ENCODE data around the gene PPP1R14B.

The PPP1R14B gene

GRCh38 chr11:64209563-64209843 is 37.2 kb downstream of the PPP1R14B start:
- Mint-ChIP-seq H3K36me3 (ENCODE audit: low read depth) (peaks cover 69% of the 10 kb centered on the region), H3K27ac (no peak overlapping the region), H3K27me3 (no peaks in the 10 kb centered on the region), H3K4me1 (ENCODE audit: low read depth) (peaks cover 60% of the 10 kb centered on the region), H3K9me3 (no peaks in the 10 kb centered on the region), H3K4me3 (peak overlapping the region; percentile 94)

GRCh38 chr11:64208796-64209562 is 37.8 kb downstream of the PPP1R14B start:
- Mint-ChIP-seq H3K4me3 (peak overlapping the region; percentile 94), H3K27ac (peak overlapping the region; percentile 96), H3K9me3 (no peaks in the 10 kb centered on the region), H3K36me3 (ENCODE audit: low read depth) (peaks cover 69% of the 10 kb centered on the region), H3K27me3 (no peaks in the 10 kb centered on the region), H3K4me1 (ENCODE audit: low read depth) (peaks cover 60% of the 10 kb centered on the region)

- Mint-ChIP-seq H3K4me3 (peak overlapping the region; percentile 94), H3K4me1 (ENCODE audit: low read depth) (peaks cover 61% of the 10 kb centered on the region), H3K27ac (peak overlapping the region; percentile 96), H3K36me3 (ENCODE audit: low read depth) (peaks cover 72% of the 10 kb centered on the region), H3K27me3 (no peaks in the 10 kb centered on the region), H3K9me3 (no peaks in the 10 kb centered on the region)
Measured at GRCh38 chr11:64208086-64208795, 38.5 kb downstream of the PPP1R14B start.

GRCh38 chr11:64207256-64208085 is 39.3 kb downstream of the PPP1R14B start:
- Mint-ChIP-seq H3K4me3 (peak overlapping the region; percentile 94), H3K4me1 (ENCODE audit: low read depth) (peaks cover 57% of the 10 kb centered on the region), H3K27ac (peak overlapping the region; percentile 96), H3K27me3 (no peaks in the 10 kb centered on the region), H3K9me3 (no peaks in the 10 kb centered on the region), H3K36me3 (ENCODE audit: low read depth) (peaks cover 72% of the 10 kb centered on the region)

GRCh38 chr11:64206457-64207255 is 40.1 kb downstream of the PPP1R14B start, which contains the start of gene FERMT3:
Gene FERMT3, plus strand, starts transcription at chr11:64206721. Its CDS starts 644 bp downstream, at chr11:64207365.
- Mint-ChIP-seq H3K36me3 (ENCODE audit: low read depth) (peaks cover 70% of the 10 kb centered on the region), H3K4me3 (peak within 1 kb of the TSS; percentile 94), H3K27me3 (no peaks in the 10 kb centered on the region), H3K4me1 (ENCODE audit: low read depth) (peaks cover 53% of the 10 kb centered on the region), H3K27ac (peak within 1 kb of the TSS; percentile 96), H3K9me3 (no peaks in the 10 kb centered on the region)

- H3K4me1 Mint-ChIP-seq (ENCODE audit: low read depth): peaks cover 50% of the 10 kb centered on the region
Measured at GRCh38 chr11:64204464-64204989, 42.2 kb downstream of the PPP1R14B start.

GRCh38 chr11:64204080-64204440 is 42.7 kb downstream of the PPP1R14B start:
- Mint-ChIP-seq H3K27ac (peak overlapping the region; percentile 82), H3K4me1 (ENCODE audit: low read depth) (peaks cover 45% of the 10 kb centered on the region), H3K36me3 (ENCODE audit: low read depth) (peaks cover 82% of the 10 kb centered on the region), H3K27me3 (no peaks in the 10 kb centered on the region), H3K4me3 (no peak overlapping the region), H3K9me3 (no peaks in the 10 kb centered on the region)

More at GRCh38 chr11:64204464-64204989, 42.2 kb downstream of the PPP1R14B start:
- peak overlapping the region; percentile 82 for H3K27ac Mint-ChIP-seq
- no peaks in the 10 kb centered on the region for H3K9me3 Mint-ChIP-seq
- peak overlapping the region; percentile 70 for H3K4me3 Mint-ChIP-seq
- peaks cover 83% of the 10 kb centered on the region for H3K36me3 Mint-ChIP-seq (ENCODE audit: low read depth)
- H3K27me3 Mint-ChIP-seq: no peaks in the 10 kb centered on the region

GRCh38 chr11:64203421-64204079 is 43.2 kb downstream of the PPP1R14B start:
- H3K9me3 Mint-ChIP-seq: no peaks in the 10 kb centered on the region
- peaks cover 82% of the 10 kb centered on the region for H3K36me3 Mint-ChIP-seq (ENCODE audit: low read depth)
- H3K27ac Mint-ChIP-seq: no peak overlapping the region
- H3K4me3 Mint-ChIP-seq: no peak overlapping the region
- H3K4me1 Mint-ChIP-seq (ENCODE audit: low read depth): peaks cover 40% of the 10 kb centered on the region
- no peaks in the 10 kb centered on the region for H3K27me3 Mint-ChIP-seq

- Mint-ChIP-seq H3K27ac (no peak overlapping the region), H3K4me3 (no peak overlapping the region), H3K9me3 (no peaks in the 10 kb centered on the region), H3K27me3 (no peaks in the 10 kb centered on the region), H3K4me1 (ENCODE audit: low read depth) (peaks cover 36% of the 10 kb centered on the region), H3K36me3 (ENCODE audit: low read depth) (peaks cover 82% of the 10 kb centered on the region)
Measured at GRCh38 chr11:64202992-64203391, 43.8 kb downstream of the PPP1R14B start.

GRCh38 chr11:64201543-64201942 is 45.2 kb downstream of the PPP1R14B start:
- H3K36me3 Mint-ChIP-seq (ENCODE audit: low read depth): peaks cover 82% of the 10 kb centered on the region
- H3K9me3 Mint-ChIP-seq: no peaks in the 10 kb centered on the region
- no peaks in the 10 kb centered on the region for H3K27me3 Mint-ChIP-seq
- no peak overlapping the region for H3K27ac Mint-ChIP-seq
- peaks cover 40% of the 10 kb centered on the region for H3K4me1 Mint-ChIP-seq (ENCODE audit: low read depth)
- H3K4me3 Mint-ChIP-seq: no peak overlapping the region

GRCh38 chr11:64198511-64198910 is 48.2 kb downstream of the PPP1R14B start:
- peaks cover 23% of the 10 kb centered on the region for H3K4me1 Mint-ChIP-seq (ENCODE audit: low read depth)
- no peaks in the 10 kb centered on the region for H3K9me3 Mint-ChIP-seq
- peak overlapping the region; percentile 40 for H3K27ac Mint-ChIP-seq
- H3K4me3 Mint-ChIP-seq: no peak overlapping the region
- H3K36me3 Mint-ChIP-seq (ENCODE audit: low read depth): peaks cover 85% of the 10 kb centered on the region
- H3K27me3 Mint-ChIP-seq: no peaks in the 10 kb centered on the region

- H3K36me3 Mint-ChIP-seq (ENCODE audit: low read depth): peaks cover 83% of the 10 kb centered on the region
- no peaks in the 10 kb centered on the region for H3K27me3 Mint-ChIP-seq
- no peak overlapping the region for H3K4me3 Mint-ChIP-seq
- H3K9me3 Mint-ChIP-seq: no peaks in the 10 kb centered on the region
- H3K4me1 Mint-ChIP-seq (ENCODE audit: low read depth): peaks cover 30% of the 10 kb centered on the region
- peak overlapping the region; percentile 49 for H3K27ac Mint-ChIP-seq
Measured at GRCh38 chr11:64196626-64197025, 50.1 kb downstream of the PPP1R14B start.

Measured in stimulated activated naive CD8-positive, alpha-beta T cell treated with anti-CD3 and anti-CD28 coated beads, Interleukin-15, Interleukin-2, amounts not matched to agents 100 ng/mL and 50 ng/mL, for 24 hours (primary cell).